ENCODE measurements around the gene SLC30A3. TPM values are rescaled to one million over a fixed set of nuclear protein-coding genes. Genes with fewer than 3 reads are reported as not detected.

The SLC30A3 gene
- 0.15 and 0.50 TPM in 2 replicates for total RNA-seq

GRCh38 chr2:27262379-27263286, at the start of gene SLC30A3:
Gene SLC30A3 (minus strand): TSS chr2:27263047. CDS start chr2:27262906, 141 bp downstream.

GRCh38 chr2:27308359-27308881, 45.6 kb upstream of the SLC30A3 start, which contains the start of gene UCN:
Gene UCN (minus strand): TSS chr2:27308445. CDS start chr2:27307895, 550 bp downstream.

GRCh38 chr2:27281855-27282559, 19.2 kb upstream of the SLC30A3 start, which contains the start of gene TRIM54:
Gene TRIM54 (plus strand): TSS chr2:27282429. CDS start chr2:27282732, 303 bp downstream.

GRCh38 chr2:27275211-27276150, 12.6 kb upstream of the SLC30A3 start, which contains the start of gene DNAJC5G:
Gene DNAJC5G (plus strand): TSS chr2:27275433. CDS start chr2:27276729, 1,296 bp downstream.

GRCh38 chr2:27217173-27218121, 45.4 kb downstream of the SLC30A3 start, which contains the start of gene CAD:
Gene CAD (plus strand): TSS chr2:27217369. CDS start chr2:27217552, 183 bp downstream.

GRCh38 chr2:27211943-27212625, 50.8 kb downstream of the SLC30A3 start, which contains the start of the genes ATRAID and SLC5A6:
Gene ATRAID (plus strand): TSS chr2:27212041. CDS start chr2:27212369, 328 bp downstream.
Gene SLC5A6 (minus strand): TSS chr2:27212268. CDS start chr2:27207650, 4,618 bp downstream.

Other genes starting within 250 kb of the SLC30A3 start
- 33.7 and 38.5 TPM in 2 replicates for gene TMEM214, start 230.1 kb downstream of the SLC30A3 start, total RNA-seq
- gene AGBL5, start 211.4 kb downstream of the SLC30A3 start, total RNA-seq, result 24.6 and 33.2 TPM in 2 replicates
- gene OST4, start 191.4 kb downstream of the SLC30A3 start, total RNA-seq, result 409 and 544 TPM in 2 replicates
- 305 and 366 TPM in 2 replicates for gene EMILIN1, start 184.4 kb downstream of the SLC30A3 start, total RNA-seq
- gene KHK, start 176.3 kb downstream of the SLC30A3 start, total RNA-seq, result 0.50 and 1.3 TPM in 2 replicates
- 3.6 and 6.1 TPM in 2 replicates for gene CGREF1, start 143.9 kb downstream of the SLC30A3 start, total RNA-seq
- under 0.01 and 0.15 TPM in 2 replicates for gene ABHD1, start 139.2 kb downstream of the SLC30A3 start, total RNA-seq
- 33.7 and 40.2 TPM in 2 replicates for gene PREB, start 128.4 kb downstream of the SLC30A3 start, total RNA-seq
- gene PRR30, start 123.6 kb downstream of the SLC30A3 start, total RNA-seq, result not detected in 2 replicates
- gene TCF23, start 114.0 kb downstream of the SLC30A3 start, total RNA-seq, result not detected in 2 replicates
- gene ATRAID, start 51.0 kb downstream of the SLC30A3 start, total RNA-seq, result 197 and 218 TPM in 2 replicates
- gene SLC5A6, start 50.8 kb downstream of the SLC30A3 start, total RNA-seq, result 13.7 and 15.1 TPM in 2 replicates
- 37.8 and 41.5 TPM in 2 replicates for gene CAD, start 45.7 kb downstream of the SLC30A3 start, total RNA-seq
- gene DNAJC5G, start 12.4 kb upstream of the SLC30A3 start, total RNA-seq, result not detected in 2 replicates
- gene TRIM54, start 19.4 kb upstream of the SLC30A3 start, total RNA-seq, result under 0.01 TPM in 1 of 2 replicates, not detected in the other
- 1.5 and 1.8 TPM in 2 replicates for gene UCN, start 45.4 kb upstream of the SLC30A3 start, total RNA-seq
- gene MPV17, start 60.0 kb upstream of the SLC30A3 start, total RNA-seq, result 111 and 117 TPM in 2 replicates
- 33.4 and 34.6 TPM in 2 replicates for gene GTF3C2, start 93.7 kb upstream of the SLC30A3 start, total RNA-seq
- 30.4 and 31.1 TPM in 2 replicates for gene EIF2B4, start 107.3 kb upstream of the SLC30A3 start, total RNA-seq
- gene SNX17, start 107.6 kb upstream of the SLC30A3 start, total RNA-seq, result 164 and 222 TPM in 2 replicates
- gene ZNF513, start 117.7 kb upstream of the SLC30A3 start, total RNA-seq, result 9.3 and 10.1 TPM in 2 replicates
- 52.3 and 72.1 TPM in 2 replicates for gene PPM1G, start 146.5 kb upstream of the SLC30A3 start, total RNA-seq
- 98.9 and 122 TPM in 2 replicates for gene NRBP1, start 165.6 kb upstream of the SLC30A3 start, total RNA-seq
- not detected in 2 replicates for gene KRTCAP3, start 179.3 kb upstream of the SLC30A3 start, total RNA-seq
- gene IFT172, start 226.7 kb upstream of the SLC30A3 start, total RNA-seq, result 35.2 and 40.4 TPM in 2 replicates
- 21.7 and 34.7 TPM in 2 replicates for gene FNDC4, start 232.2 kb upstream of the SLC30A3 start, total RNA-seq
- 0.17 and 1.0 TPM in 2 replicates for gene GCKR, start 233.8 kb upstream of the SLC30A3 start, total RNA-seq

Data from smooth muscle cell of trachea (primary cell).